ENCODE measurements around the gene NANP.
"Not testable (repeated sequence)": the region's sequence is repeated elsewhere in the genome, so short reads cannot be mapped to it uniquely, and the experiment has no call there.

Gene NANP

DNA sequence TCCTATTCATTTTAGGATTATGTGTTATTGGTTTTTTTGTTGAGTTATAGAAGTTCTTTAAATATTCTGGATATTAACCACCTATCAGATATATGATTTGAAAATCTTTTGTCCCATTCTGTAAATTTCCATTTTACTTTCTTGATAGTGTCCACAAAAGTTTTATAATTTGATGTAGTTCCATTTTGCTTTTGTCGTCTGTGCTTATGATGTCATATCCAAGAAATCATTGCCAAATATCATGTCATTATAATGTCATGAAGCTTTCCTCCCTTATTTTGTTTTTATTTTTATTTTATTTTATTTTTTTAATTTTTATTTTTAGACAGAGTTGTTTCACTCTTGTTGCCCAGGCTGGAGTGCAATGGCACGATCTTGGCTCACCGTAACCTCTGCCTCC lies 21.0 kb upstream of the NANP start:
- no peak overlapping the region for H3K4me3 ChIP-seq (ENCODE audit: low read depth, low read length)
- TF ChIP-seq CTCF (IDR thresholded peaks at IDR 0.05; ENCODE audit: low read depth, low read length) = no peak
- no peak for DNase-seq (ENCODE audit: low read depth, low spot score)
- in situ Hi-C loops (cut with HindIII; ENCODE audit: low sequenced_read_pairs) = no loop called here

DNA sequence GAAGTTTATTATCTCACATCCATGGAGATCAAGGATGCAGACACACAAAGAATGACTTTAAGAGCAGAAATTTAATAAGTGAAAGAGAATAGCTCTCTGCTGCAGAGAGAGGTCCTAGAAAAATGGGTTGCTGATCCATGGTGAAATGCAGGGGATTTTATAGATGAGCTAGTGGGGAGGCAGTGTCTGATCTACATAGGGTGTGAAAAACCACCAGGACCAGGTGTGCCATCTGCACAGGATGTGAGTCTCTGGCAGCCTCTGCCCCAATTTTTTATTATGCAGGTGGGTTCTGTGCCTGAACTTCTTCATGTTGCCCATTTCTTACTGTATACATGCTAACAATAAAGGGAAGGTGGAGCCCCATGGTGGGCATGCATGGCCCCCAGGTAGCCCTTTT lies 19.9 kb upstream of the NANP start:
- no peak for DNase-seq (ENCODE audit: low read depth, low spot score)

DNA sequence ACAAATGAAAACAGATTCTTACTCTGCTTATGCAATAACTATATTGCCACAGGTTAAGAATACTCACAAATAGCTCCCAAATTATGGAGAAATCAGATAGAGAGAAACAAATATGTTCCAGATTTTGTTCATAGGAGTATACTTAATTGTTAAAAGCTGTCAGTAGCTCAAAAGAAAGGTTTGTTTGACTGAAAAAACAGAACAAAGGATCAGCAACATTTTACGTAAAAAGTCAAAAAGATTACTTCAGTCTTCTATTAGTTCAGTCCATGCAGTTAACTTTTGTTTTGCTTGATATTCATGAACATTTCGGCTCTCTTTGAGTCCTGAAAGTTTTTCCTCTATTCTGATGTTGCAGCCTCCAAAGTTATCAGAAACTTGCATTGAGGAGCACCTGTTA lies 13.4 kb upstream of the NANP start:
- in situ Hi-C loops (cut with HindIII; ENCODE audit: low sequenced_read_pairs) = no loop called here
- DNase-seq (ENCODE audit: low read depth, low spot score) = peak; percentile 3

More for the DNA sequence above, 19.9 kb upstream of the NANP start:
- no peak overlapping the region for H3K4me3 ChIP-seq (ENCODE audit: low read depth, low read length)
- in situ Hi-C loops (cut with HindIII; ENCODE audit: low sequenced_read_pairs) = no loop called here
- TF ChIP-seq CTCF (IDR thresholded peaks at IDR 0.05; ENCODE audit: low read depth, low read length) = no peak

DNA sequence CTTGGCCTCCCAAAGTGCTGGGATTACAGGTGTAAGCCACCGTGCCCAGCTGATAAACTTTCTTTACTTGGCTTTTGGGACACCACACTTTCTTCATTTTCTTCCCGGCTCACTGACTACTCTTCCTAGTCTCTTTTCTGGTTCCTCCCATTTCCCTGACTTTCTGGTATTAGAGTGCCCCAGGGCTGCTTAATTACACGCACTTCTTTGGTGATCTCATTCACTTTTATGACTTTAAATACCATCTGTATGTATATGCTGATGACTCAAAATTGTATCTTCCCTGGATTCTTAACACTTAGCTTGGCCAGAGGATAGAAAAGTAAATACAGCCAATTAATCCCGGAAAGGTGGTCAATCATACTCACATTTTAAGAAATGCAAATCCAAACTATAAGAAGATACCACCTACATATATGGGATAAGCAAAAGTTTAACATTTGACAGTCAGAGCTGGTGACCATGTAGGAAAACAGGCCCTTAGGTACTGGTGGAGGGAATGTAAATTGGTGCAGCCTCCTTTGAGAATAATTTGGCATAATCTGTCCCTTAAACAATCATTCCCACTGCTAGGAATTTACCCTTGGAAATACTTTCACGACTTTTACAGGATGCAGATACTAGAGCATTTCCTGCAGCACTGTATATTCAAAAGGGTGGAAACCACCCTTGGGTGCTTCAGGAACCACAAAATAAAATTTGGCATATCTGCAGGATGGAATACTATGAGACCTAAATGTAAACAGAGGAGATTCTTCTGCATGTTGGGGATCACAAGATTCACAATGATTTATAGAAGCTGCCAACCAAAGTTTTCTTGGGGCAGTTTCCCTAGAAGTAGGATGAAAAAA lies 9.4 kb upstream of the NANP start:
- in situ Hi-C loops (cut with HindIII; ENCODE audit: low sequenced_read_pairs) = no loop called here
- TF ChIP-seq CTCF (IDR thresholded peaks at IDR 0.05; ENCODE audit: low read depth, low read length) = no peak
- DNase-seq (ENCODE audit: low read depth, low spot score) = no peak
- H3K4me3 ChIP-seq (ENCODE audit: low read depth, low read length) = no peak overlapping the region

More for the DNA sequence above, 13.4 kb upstream of the NANP start:
- no peak for TF ChIP-seq CTCF (IDR thresholded peaks at IDR 0.05; ENCODE audit: low read depth, low read length)
- H3K4me3 ChIP-seq (ENCODE audit: low read depth, low read length) = no peak overlapping the region

GRCh38 chr20:25630615-25631014 lies 6.8 kb upstream of the NANP start:
- DNase-seq (ENCODE audit: low read depth, low spot score); in situ Hi-C loops (cut with HindIII; ENCODE audit: low sequenced_read_pairs); H3K4me3 ChIP-seq (ENCODE audit: low read depth, low read length): not testable (repeated sequence)

GRCh38 chr20:25629816-25630499 lies 6.1 kb upstream of the NANP start:
- in situ Hi-C loops (cut with HindIII; ENCODE audit: low sequenced_read_pairs) = no loop called here

More at GRCh38 chr20:25629816-25630499, 6.1 kb upstream of the NANP start:
- no peak for DNase-seq (ENCODE audit: low read depth, low spot score)
- H3K4me3 ChIP-seq (ENCODE audit: low read depth, low read length) = no peak overlapping the region
- no peak for TF ChIP-seq CTCF (IDR thresholded peaks at IDR 0.05; ENCODE audit: low read depth, low read length)

All from astrocyte of the spinal cord (primary cell).